GM18505 (cell line): Measurements from ENCODE around the gene MTR.

Source experiments
- ATAC-seq: cut with Tn5 transposase; IDR thresholded peaks from one replicate; pipeline ENCODE4 v1.9.1; 2021; ENCODE audit not compliant: unreplicated experiment
- POLR2A ChIP-seq: IDR thresholded peaks from 4 replicates; pipeline ENCODE4 v1.6.1; 2011; ENCODE audit warnings: borderline replicate concordance; ENCODE audit not compliant: insufficient read depth, insufficient read length; ENCODE audit errors: extremely low read depth

The MTR gene

DNA sequence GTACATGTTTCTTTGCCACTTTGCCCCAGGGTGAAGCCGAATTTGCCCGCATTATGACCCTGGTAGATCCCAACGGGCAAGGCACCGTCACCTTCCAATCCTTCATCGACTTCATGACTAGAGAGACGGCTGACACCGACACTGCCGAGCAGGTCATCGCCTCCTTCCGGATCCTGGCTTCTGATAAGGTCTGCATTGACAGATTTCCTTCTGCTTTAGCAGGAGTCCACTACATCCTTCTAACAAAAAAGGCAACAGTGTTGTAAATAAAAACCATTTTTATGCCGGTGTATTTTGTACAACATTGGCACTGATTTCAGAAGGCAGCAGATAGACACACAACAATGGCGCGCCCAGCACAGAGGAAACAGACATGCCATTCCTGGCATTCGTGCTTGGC is 34.1 kb upstream of the MTR start:
- no peak for TF ChIP-seq POLR2A
- no peak for ATAC-seq

DNA sequence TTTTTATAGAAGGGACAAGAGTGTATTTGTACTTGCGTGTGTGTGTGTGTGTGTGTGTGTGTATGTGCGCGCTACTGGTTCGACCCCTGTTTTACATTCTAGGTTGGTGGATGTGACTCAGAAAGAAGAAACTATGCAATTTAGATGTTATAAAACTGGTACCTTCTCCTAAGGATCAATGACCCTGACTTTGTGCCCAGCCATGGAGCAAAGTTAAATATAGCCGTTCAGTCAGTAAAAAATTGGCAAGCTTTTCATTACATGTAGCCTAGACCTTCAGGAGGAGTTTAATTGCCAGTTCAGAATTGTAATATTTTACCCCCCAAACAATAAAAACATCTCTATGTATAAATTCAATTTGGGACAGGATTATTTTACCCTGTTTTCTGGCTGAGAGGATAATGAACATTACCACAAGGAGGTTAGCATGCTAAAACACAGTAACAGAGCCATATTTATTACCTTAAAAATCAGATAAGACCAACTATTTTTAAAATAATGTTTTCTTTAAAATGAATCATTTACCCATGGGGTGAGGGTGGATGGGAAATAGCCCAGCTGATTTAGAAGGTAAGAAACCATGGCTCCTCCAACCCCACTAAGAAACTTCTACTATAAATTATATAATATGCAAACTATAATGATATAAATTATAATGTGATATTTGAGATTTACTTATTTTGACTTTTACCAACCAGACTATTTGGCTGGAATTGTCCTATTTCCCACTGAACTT is 33.5 kb upstream of the MTR start:
- TF ChIP-seq POLR2A: no peak
- ATAC-seq: no peak

DNA sequence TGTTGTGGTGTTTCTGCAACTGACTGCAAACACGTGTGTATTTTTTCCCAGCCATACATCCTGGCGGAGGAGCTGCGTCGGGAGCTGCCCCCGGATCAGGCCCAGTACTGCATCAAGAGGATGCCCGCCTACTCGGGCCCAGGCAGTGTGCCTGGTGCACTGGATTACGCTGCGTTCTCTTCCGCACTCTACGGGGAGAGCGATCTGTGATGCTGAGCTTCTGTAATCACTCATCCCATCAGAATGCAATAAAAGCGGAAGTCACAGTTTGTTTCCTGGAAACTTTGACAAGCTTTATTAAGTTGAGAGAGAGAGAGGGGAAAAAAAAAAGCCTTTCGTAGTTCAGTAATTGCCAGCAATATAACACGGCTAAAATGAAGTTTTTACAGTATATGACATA is 32.7 kb upstream of the MTR start:
- TF ChIP-seq POLR2A: no peak
- ATAC-seq: no peak

- no peak for TF ChIP-seq POLR2A
- ATAC-seq: no peak
These were observed 29.3 kb upstream of the MTR start for GRCh38 chr1:236765831-236766230.

DNA sequence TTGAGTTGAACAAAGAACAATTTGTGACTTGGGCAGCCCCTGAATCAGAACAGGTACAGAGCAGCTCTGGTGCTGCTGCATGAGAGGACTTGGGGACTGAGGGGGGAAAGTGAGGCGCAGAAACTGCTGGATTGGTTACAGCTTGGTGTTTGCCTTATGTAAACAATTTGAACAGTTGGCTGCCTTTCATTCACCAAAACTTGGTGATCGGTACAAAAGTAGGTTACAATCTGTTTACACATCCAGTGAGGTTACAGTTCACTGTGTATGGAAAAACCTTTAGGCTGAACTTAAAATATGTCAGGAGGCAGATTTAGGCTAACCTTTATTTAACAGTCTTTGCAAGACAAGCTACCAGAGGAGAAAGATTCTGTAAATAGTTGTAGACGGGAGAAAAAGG is 28.6 kb upstream of the MTR start:
- no peak for ATAC-seq
- TF ChIP-seq POLR2A: no peak

GRCh38 chr1:236767276-236767675 is 27.8 kb upstream of the MTR start:
- TF ChIP-seq POLR2A: no peak
- no peak for ATAC-seq

GRCh38 chr1:236768601-236769000 is 26.5 kb upstream of the MTR start:
- TF ChIP-seq POLR2A: no peak
- ATAC-seq: no peak

- TF ChIP-seq POLR2A: no peak
- no peak for ATAC-seq
These were observed 21.2 kb upstream of the MTR start for GRCh38 chr1:236773919-236774318.

DNA sequence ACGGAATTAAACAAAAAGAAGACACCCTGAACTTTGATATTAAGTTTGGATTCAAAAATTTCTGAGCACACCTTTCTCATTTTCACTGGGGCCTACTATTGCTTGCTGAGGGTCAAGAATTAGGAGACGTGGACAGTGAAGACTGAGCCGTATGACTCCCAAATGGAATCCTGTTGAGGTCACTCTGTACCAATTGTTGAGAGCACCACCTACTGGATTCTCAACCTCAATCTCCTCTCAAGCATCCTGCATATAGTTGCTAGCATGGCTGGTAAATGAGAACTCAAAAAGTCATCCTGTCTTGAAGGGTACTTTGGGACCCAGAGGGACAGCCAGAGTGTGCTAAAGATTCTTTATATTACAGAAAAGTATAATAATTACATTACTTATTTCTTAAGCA is 20.2 kb upstream of the MTR start:
- no peak for TF ChIP-seq POLR2A
- ATAC-seq: no peak

DNA sequence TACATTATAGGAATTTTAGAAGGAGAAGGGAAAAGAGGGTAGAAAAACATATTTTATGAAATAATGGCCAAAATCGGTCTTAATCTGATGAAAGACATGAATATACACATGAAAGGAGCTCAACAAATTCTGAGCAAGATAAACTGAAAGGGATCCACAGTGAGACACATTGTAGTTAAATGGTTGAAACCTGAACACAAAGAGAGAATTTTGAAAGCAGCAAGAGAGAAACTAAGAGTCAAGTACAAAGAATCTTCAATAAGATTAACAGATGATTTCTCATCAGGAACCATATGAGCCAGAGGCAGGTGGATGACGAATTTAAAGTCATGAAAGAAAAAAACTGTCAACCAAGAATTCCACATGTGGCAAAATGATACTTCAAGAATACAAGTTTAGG is 15.8 kb upstream of the MTR start:
- no peak for ATAC-seq
- TF ChIP-seq POLR2A: no peak

GRCh38 chr1:236785477-236785876 is 9.6 kb upstream of the MTR start:
- no peak for ATAC-seq
- TF ChIP-seq POLR2A: no peak

GRCh38 chr1:236786453-236786852 is 8.6 kb upstream of the MTR start:
- no peak for TF ChIP-seq POLR2A
- no peak for ATAC-seq

DNA sequence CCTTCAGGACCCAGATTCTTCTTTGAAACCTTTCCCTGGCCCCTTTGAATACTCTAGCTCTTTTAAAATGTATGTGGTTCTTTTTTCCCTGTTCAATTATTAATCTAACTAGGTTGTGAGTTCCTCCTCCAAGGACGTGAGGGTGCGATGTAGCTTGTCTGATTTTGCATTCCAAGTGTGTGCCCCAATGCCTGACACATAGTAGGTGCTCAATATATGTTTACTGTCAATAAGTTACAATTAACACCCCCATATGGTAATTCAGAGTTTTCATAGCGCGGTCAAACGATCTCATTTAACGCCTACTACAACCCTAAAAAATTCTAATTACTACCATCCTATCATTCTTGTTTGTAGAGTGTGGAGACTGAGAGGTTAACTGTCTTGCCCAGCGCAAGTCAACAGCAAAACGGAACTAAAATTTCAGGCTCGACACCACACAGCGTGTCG is 482 bp upstream of the MTR start:
- no peak for TF ChIP-seq POLR2A
- no peak for ATAC-seq

DNA sequence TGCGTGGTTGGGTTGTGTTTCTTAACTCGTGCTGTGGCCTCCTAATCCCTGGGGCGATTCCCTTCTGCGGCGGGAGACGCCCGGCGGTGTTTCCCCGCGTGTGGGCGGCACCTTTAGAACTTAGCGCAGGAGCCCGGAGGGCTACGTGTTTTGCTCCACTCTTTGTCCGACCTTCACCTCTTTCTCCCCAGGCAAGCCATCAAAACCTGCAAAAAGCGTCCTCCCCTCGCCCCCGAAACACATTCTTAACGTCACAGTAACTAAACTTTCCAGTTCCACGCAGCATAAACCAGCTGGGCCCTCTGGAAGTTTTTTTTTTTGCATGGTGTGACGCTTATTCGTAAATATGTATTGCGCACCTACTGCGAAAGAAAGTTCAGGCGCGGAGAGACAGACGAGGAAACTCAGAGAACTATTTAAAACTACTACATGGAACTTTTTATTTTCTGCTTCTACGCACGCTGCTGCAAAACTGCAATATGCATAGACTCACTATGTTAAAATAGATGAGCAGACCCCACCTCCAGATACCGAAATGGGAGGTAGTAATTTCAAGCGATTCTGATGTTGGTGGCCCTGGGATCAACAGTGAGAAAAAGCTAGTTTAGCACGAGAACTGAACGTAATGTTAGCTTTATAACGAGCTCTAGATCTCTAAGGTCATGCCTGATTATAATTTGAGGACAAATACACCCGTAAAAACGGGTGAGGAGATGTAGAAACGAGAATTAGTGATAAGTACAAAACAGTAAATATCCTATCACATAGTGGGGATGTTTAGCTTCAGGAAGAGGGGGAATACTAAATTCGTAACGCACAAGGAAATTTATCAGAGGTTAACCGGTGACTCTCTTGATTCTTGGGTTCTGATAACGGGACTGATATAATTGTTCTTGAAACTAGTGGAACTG is 920 bp downstream of the MTR start:
- no peak for TF ChIP-seq POLR2A
- ATAC-seq: peak; percentile 34
